Natural killer cell (primary cell): ENCODE data around the gene LMBR1. TPM values are rescaled to one million over a fixed set of nuclear protein-coding genes. Genes with fewer than 3 reads are reported as not detected.

ENCODE experiments used
- ATAC-seq, 3 donors: fragments of 150-1000 bp in 2 of 3; fragments of 200-7000 bp in 1 of 3; cut with Tn5 transposase; 1 replicate in 1 of 3; 2 replicates in 2 of 3; pipeline ENCODE4 v1.10.0; 2021; ENCODE audit warnings: mild to moderate bottlenecking in 2 of 3, moderate library complexity in 2 of 3
- DNase-seq, 2 donors: peaks; one replicate each; pipeline versions ENCODE4 v3.0.0 to v3.0.0-alpha.2; 2013 to 2021; ENCODE audit warnings: mixed read lengths in 1 of 2
- H3K27ac ChIP-seq: one replicate; pipeline ENCODE4 v1.5.1; 2013; ENCODE audit warnings: mild to moderate bottlenecking, low read length
- H3K27me3 ChIP-seq: one replicate; pipeline ENCODE4 v1.6.1; 2013; ENCODE audit warnings: low read length; ENCODE audit not compliant: control insufficient read depth, insufficient read depth
- H3K36me3 ChIP-seq: one replicate; pipeline ENCODE4 v1.6.1; 2013; ENCODE audit warnings: low read length; ENCODE audit not compliant: control insufficient read depth, insufficient read depth
- H3K4me1 ChIP-seq: one replicate; pipeline ENCODE4 v1.6.1; 2013; ENCODE audit warnings: low read length; ENCODE audit not compliant: control insufficient read depth, insufficient read depth
- H3K4me3 ChIP-seq: one replicate; pipeline ENCODE4 v1.5.1; 2013; ENCODE audit warnings: low read length
- H3K9me3 ChIP-seq: one replicate; pipeline ENCODE4 v1.6.1; 2013; ENCODE audit warnings: low read length; ENCODE audit not compliant: control insufficient read depth, insufficient read depth
- H3K27ac Mint-ChIP-seq, 2 donors: one replicate each; pipeline ENCODE4 v1.8.0; 2022; ENCODE audit warnings: mild to moderate bottlenecking in 2 of 2, mixed read lengths in 2 of 2, moderate library complexity in 1 of 2
- H3K27me3 Mint-ChIP-seq, 2 donors: one replicate each; pipeline ENCODE4 v1.8.0; 2022; ENCODE audit warnings: low read depth in 2 of 2, mixed read lengths in 2 of 2
- H3K36me3 Mint-ChIP-seq: one replicate; pipeline ENCODE4 v1.8.0; 2022; ENCODE audit warnings: mixed read lengths
- H3K4me1 Mint-ChIP-seq, 2 donors: one replicate each; pipeline ENCODE4 v1.8.0; 2022; ENCODE audit warnings: mixed read lengths in 2 of 2
- H3K4me3 Mint-ChIP-seq: one replicate; pipeline ENCODE4 v1.8.0; 2022; ENCODE audit warnings: mild to moderate bottlenecking, moderate library complexity, mixed read lengths
- H3K9me3 Mint-ChIP-seq, 2 donors: one replicate each; pipeline ENCODE4 v1.8.0; 2022; ENCODE audit warnings: mixed read lengths in 2 of 2
- WGBS: methylation state at CpG from one replicate; pipeline ENCODE4 v1.1.7; 2013; ENCODE audit warnings: missing lambda C conversion rate; ENCODE audit not compliant: insufficient coverage; 5-methylcytosine and 5-hydroxymethylcytosine counted together
- intact Hi-C: fragments of 100-400 bp; cut with micrococcal nuclease; formaldehyde crosslinking; loops from one replicate; pipeline ENCODE4 v1.14.2; 2022
- total RNA-seq, 4 donors: library from RNA; stranded (reverse); fragments of 120-200 nt in 1 of 4; gene quantifications; one replicate each; pipeline versions ENCODE4 v1.2.3 to v1.2.4, GENCODE V29; 2013 to 2022
- TF ChIP-seq, protein P1 (sequence below): fragments of 200-600 bp; IDR thresholded peaks from one replicate; pipeline ENCODE4 v1.8.0; 2022; ENCODE audit warnings: antibody characterized with exemption

The LMBR1 gene
- total RNA-seq, 3 donors from 2014 or later (not counting 1 experiment from before 2014, with no cell fraction given): 60.4 to 71.7 (median 66.1) TPM

DNA sequence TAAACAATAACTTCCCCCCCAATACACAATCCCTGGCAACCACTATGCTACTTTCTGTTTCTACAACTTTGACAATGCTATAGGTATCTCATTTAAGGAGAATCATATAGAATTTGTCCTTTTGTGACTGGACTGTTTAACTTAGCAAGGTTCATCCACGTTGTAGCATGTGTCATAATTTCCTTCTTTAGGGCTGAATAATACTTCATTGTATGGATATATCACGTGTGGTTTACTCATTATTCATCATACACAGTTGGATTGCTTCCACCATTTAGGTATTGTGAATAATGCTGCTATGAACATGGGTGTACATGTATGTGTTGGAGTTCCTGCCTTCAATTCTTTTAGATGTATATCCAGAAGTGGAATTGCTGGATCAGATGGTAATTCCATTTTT, 111.0 kb downstream of the LMBR1 start:
- intact Hi-C loops: no loop called here
- Mint-ChIP-seq H3K27ac (no peak overlapping the region), H3K9me3 (no peaks in the 10 kb centered on the region), H3K27me3 (no peaks in the 10 kb centered on the region), H3K36me3 (no peaks in the 10 kb centered on the region), H3K4me3 (no peak overlapping the region), H3K4me1 (peaks cover 23 to 25% of the 10 kb centered on the region in 2 donors)
- WGBS: no CpG with 5 or more reads among the region's 2 CpGs
- Histone ChIP-seq H3K27ac (no peak overlapping the region), H3K4me1 (no peaks in the 10 kb centered on the region), H3K9me3 (no peaks in the 10 kb centered on the region), H3K27me3 (no peaks in the 10 kb centered on the region), H3K36me3 (no peaks in the 10 kb centered on the region), H3K4me3 (no peak overlapping the region)
- ATAC-seq (no peak), DNase-seq (no peak)
- TF ChIP-seq, protein P1, sequence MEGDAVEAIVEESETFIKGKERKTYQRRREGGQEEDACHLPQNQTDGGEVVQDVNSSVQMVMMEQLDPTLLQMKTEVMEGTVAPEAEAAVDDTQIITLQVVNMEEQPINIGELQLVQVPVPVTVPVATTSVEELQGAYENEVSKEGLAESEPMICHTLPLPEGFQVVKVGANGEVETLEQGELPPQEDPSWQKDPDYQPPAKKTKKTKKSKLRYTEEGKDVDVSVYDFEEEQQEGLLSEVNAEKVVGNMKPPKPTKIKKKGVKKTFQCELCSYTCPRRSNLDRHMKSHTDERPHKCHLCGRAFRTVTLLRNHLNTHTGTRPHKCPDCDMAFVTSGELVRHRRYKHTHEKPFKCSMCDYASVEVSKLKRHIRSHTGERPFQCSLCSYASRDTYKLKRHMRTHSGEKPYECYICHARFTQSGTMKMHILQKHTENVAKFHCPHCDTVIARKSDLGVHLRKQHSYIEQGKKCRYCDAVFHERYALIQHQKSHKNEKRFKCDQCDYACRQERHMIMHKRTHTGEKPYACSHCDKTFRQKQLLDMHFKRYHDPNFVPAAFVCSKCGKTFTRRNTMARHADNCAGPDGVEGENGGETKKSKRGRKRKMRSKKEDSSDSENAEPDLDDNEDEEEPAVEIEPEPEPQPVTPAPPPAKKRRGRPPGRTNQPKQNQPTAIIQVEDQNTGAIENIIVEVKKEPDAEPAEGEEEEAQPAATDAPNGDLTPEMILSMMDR: no peak

DNA sequence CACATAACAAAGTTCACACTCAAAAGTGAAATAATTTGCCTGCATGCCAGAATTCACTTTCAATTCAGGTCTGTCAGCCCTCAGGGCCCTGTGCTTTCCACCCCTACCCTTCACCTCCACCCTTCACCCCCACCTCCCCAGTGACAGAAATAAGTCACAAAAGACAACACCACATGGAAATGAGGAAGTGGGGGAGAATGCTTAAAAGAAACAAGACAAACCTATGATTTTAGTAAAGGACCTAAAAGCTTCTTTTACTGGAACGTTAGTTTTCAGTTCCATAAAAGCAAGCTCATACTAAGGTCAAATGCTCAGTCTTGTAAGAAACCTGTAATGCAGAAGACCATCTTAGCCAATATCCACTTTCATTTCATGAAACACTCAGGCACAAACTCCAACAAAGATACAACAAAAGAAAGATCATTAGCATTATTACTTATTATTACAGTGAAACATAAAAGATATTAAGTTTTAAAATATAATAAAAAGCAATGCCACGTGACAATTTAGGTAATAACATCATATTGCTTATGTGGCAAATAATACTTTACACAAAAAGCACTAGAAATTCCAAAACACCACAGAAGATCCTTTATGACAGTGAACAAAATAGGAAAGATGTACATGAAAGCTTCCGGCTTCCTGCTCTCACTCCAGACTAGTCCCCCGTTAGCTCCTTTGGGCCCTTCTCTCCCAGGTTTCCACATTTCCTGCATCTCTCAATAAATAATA, 112.1 kb downstream of the LMBR1 start:
- TF ChIP-seq, protein P1: no peak
- no peaks in the 10 kb centered on the region for H3K27me3 ChIP-seq
- H3K4me1 ChIP-seq: no peaks in the 10 kb centered on the region
- Mint-ChIP-seq H3K36me3 (no peaks in the 10 kb centered on the region), H3K9me3 (no peaks in the 10 kb centered on the region), H3K4me3 (no peak overlapping the region), H3K4me1 (peaks cover 25 to 28% of the 10 kb centered on the region in 2 donors), H3K27ac (no peak overlapping the region), H3K27me3 (no peaks in the 10 kb centered on the region)
- intact Hi-C loops: no loop called here
- no peak for DNase-seq
- 54% methylated on average over 2 of the region's 4 CpGs for WGBS
- ATAC-seq: no peak
- H3K9me3 ChIP-seq: no peaks in the 10 kb centered on the region
- no peaks in the 10 kb centered on the region for H3K36me3 ChIP-seq
- H3K4me3 ChIP-seq: no peak overlapping the region
- no peak overlapping the region for H3K27ac ChIP-seq

DNA sequence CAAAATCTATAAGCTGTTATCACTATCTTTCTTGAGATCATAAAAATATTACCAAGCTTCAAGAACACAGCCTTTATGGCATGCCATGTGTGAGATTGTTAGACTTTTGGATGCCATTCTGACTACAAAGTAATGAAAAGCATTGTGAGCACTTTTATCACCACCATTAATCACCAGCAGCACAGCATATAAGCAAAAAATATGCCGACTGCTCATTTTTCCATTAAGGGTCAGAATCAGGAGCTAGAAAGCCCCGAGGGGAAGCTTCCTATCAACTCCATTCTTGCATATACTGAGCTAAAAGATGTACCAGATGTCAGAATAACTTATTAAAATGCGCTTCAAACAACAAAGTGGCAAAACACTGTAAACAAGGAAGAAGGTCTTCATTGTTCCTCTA, 114.3 kb downstream of the LMBR1 start:
- Histone ChIP-seq H3K4me1 (no peaks in the 10 kb centered on the region), H3K4me3 (no peak overlapping the region), H3K9me3 (no peaks in the 10 kb centered on the region), H3K27ac (no peak overlapping the region), H3K27me3 (no peaks in the 10 kb centered on the region), H3K36me3 (no peaks in the 10 kb centered on the region)
- Mint-ChIP-seq H3K9me3 (no peaks in the 10 kb centered on the region), H3K27me3 (no peaks in the 10 kb centered on the region), H3K4me1 (peaks cover 31 to 32% of the 10 kb centered on the region in 2 donors), H3K36me3 (no peaks in the 10 kb centered on the region), H3K27ac (no peak overlapping the region), H3K4me3 (no peak overlapping the region)
- WGBS: 86% methylated on average over 3 of the region's 3 CpGs
- DNase-seq: no peak
- TF ChIP-seq, protein P1: no peak
- ATAC-seq: no peak
- intact Hi-C loops: no loop called here

DNA sequence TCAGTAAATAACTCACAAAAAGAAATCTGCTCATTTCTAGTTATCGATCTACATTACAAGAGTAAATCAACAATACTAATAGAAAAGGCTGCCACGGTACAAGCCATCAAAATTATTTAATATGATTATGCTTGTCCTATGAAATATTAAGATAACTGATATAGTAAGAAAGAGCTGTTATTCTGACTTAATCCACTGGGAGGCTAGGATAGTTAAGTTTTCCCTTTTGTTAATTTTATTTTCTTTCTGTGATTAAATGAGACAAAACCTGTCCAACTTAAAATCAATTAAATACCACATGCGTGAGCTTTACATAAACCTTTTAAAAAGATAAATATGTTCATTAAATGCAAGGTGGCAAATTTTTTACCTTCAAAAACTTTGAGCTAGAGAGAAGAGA, 114.8 kb downstream of the LMBR1 start:
- Mint-ChIP-seq H3K9me3 (no peaks in the 10 kb centered on the region), H3K4me1 (peaks cover 36% of the 10 kb centered on the region in 2 donors), H3K27me3 (no peaks in the 10 kb centered on the region), H3K36me3 (no peaks in the 10 kb centered on the region), H3K4me3 (no peak overlapping the region), H3K27ac (no peak overlapping the region)
- Histone ChIP-seq H3K9me3 (no peaks in the 10 kb centered on the region), H3K4me3 (no peak overlapping the region), H3K27ac (no peak overlapping the region), H3K36me3 (no peaks in the 10 kb centered on the region), H3K27me3 (no peaks in the 10 kb centered on the region), H3K4me1 (no peaks in the 10 kb centered on the region)
- ATAC-seq (no peak), DNase-seq (no peak)
- intact Hi-C loops: no loop called here
- no CpG with 5 or more reads among the region's 3 CpGs for WGBS
- TF ChIP-seq, protein P1: no peak
